ENCODE measurements around the gene ZBTB20. TPM values are rescaled to one million over a fixed set of nuclear protein-coding genes. Genes with fewer than 3 reads are reported as not detected.

The ZBTB20 gene
- total RNA-seq, 1 experiment from 2014 or later: 1.6 TPM

DNA sequence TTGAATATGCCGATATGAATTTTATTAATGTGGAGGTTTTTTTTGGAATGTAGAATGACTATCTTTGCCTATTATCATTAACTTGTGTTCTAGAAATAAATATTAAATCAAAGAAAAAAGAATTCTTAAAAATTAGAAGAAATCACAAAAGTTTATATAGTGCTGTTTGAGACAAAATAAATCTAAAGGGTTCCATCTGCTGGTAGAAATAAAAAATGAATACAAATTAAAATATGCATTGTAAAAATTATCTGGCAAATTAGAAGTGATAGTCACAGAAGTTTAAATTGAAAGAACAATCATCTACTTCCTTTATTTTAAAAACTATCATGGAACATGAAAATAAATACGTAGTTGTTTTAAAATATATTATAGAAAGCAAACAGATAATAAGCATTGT, 22.7 kb upstream of the ZBTB20 start:
- no peaks in the 10 kb centered on the region for H3K27me3 ChIP-seq (ENCODE audit: low read length)
- H3K4me3 ChIP-seq (ENCODE audit: low read length): no peak overlapping the region
- H4K20me1 ChIP-seq (ENCODE audit: insufficient read depth, low read depth, low read length): no peaks in the 10 kb centered on the region
- no peaks in the 10 kb centered on the region for H3K9me2 ChIP-seq (replicated peaks; ENCODE audit: insufficient read depth, low read length)
- peak; percentile 52 for DNase-seq
- no peak overlapping the region for H3K9ac ChIP-seq (ENCODE audit: low read length)
- H3K27ac ChIP-seq (ENCODE audit: low read length): no peak overlapping the region
- no peak overlapping the region for H2AFZ ChIP-seq (ENCODE audit: low read length)
- no peaks in the 10 kb centered on the region for H3K79me2 ChIP-seq (ENCODE audit: low read length)
- no peaks in the 10 kb centered on the region for H3K9me3 ChIP-seq (ENCODE audit: low read length)
- no peaks in the 10 kb centered on the region for H3K4me1 ChIP-seq (ENCODE audit: low read length)
- no peak overlapping the region for H3K4me2 ChIP-seq (ENCODE audit: low read depth, low read length, poor library complexity, severe bottlenecking)
- H3K36me3 ChIP-seq (ENCODE audit: insufficient read depth, low read length): no peaks in the 10 kb centered on the region

DNA sequence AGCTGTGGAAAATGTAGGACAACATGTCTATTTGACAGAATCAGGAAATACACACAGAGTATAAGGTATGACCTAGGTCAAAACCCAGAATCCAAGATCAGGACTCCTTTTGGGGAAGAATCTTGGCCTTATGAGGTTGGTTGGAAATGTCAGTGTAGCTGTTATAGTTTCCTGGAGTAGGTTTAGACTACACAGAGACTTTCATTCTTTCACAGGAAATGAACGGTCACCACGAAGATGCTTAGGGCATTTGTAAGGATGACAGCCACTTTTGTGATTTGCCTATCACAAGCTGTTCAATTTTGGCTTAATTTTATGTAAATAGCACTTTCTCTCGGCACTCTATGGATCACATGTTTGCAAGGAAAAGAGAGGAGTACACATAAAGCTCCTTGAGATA, 18.6 kb upstream of the ZBTB20 start:
- Histone ChIP-seq H3K4me3 (ENCODE audit: low read length) (no peak overlapping the region), H3K4me1 (ENCODE audit: low read length) (no peaks in the 10 kb centered on the region), H3K27me3 (ENCODE audit: low read length) (no peaks in the 10 kb centered on the region), H3K79me2 (ENCODE audit: low read length) (no peaks in the 10 kb centered on the region), H4K20me1 (ENCODE audit: insufficient read depth, low read depth, low read length) (no peaks in the 10 kb centered on the region), H3K9me2 (replicated peaks; ENCODE audit: insufficient read depth, low read length) (no peaks in the 10 kb centered on the region), H3K36me3 (ENCODE audit: insufficient read depth, low read length) (no peaks in the 10 kb centered on the region), H3K9ac (ENCODE audit: low read length) (no peak overlapping the region), H3K4me2 (ENCODE audit: low read depth, low read length, poor library complexity, severe bottlenecking) (no peak overlapping the region), H3K9me3 (ENCODE audit: low read length) (no peaks in the 10 kb centered on the region), H3K27ac (ENCODE audit: low read length) (no peak overlapping the region), H2AFZ (ENCODE audit: low read length) (no peak overlapping the region)
- DNase-seq: no peak

DNA sequence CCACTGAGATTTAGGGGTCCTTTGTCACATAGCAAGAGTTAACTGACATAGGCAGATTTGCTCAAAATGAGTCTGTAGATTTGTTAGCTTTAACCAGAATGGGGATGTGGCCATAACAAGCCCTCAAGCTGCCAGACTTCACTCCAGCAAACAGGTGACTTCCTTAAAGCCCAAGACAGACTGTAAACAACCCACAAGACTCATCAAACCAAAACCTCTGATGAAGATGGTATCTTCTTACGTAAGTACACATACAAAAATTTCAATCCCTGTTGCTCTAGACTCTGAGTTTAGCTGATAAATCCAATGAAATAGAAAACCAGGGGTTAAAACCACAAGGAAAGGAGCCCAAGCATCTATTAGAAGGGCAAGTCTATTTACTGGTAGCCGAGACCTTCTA, 18.2 kb upstream of the ZBTB20 start:
- no peak for DNase-seq
- no peak overlapping the region for H3K27ac ChIP-seq (ENCODE audit: low read length)

DNA sequence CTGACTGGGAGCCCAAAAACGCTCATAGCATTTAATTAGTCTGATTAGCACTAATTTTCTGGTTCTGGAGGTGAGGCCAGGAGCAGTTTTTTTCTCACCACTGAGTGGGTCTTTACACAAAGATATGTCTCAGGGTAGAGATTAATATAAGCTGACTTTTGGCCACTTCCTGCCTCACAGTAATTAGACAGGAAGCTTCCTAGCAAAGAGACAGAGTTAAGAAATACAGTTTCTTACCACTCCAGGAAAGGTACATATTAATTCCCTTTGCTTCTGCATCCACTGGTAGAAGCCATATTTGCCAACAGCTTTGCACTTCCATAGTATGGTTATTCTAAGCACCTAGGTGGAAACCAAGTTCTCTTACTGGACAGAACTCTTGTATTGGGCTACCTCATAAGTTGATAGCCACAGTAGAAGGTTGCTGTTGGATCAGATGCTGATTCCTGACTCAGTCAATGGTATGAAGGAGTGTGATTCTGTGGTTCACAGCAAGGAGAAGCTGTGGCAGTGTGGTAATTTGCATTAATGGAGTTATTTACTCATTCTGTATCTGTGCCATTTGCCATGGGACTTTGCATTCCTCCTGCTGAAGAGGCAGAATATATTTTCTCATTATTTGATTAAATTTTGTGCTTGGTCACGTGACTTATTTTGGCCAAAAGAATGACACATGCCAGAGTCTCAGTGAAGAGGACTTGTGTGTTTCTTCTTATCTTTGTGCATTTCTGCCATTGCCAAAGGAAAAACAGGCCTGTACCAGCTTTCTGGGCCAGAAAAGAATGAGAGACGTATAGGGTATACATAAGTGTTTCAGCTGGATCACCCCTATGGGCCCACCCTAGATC, 17.5 kb upstream of the ZBTB20 start:
- Histone ChIP-seq H3K4me1 (ENCODE audit: low read length) (no peaks in the 10 kb centered on the region), H3K9me2 (replicated peaks; ENCODE audit: insufficient read depth, low read length) (no peaks in the 10 kb centered on the region), H2AFZ (ENCODE audit: low read length) (no peak overlapping the region), H4K20me1 (ENCODE audit: insufficient read depth, low read depth, low read length) (no peaks in the 10 kb centered on the region), H3K9ac (ENCODE audit: low read length) (no peak overlapping the region), H3K4me3 (ENCODE audit: low read length) (no peak overlapping the region), H3K4me2 (ENCODE audit: low read depth, low read length, poor library complexity, severe bottlenecking) (no peak overlapping the region), H3K79me2 (ENCODE audit: low read length) (no peaks in the 10 kb centered on the region), H3K9me3 (ENCODE audit: low read length) (no peaks in the 10 kb centered on the region), H3K27me3 (ENCODE audit: low read length) (no peaks in the 10 kb centered on the region), H3K27ac (ENCODE audit: low read length) (no peak overlapping the region), H3K36me3 (ENCODE audit: insufficient read depth, low read length) (no peaks in the 10 kb centered on the region)
- no peak for DNase-seq

More for the DNA sequence above, 18.2 kb upstream of the ZBTB20 start:
- no peaks in the 10 kb centered on the region for H3K79me2 ChIP-seq (ENCODE audit: low read length)
- no peaks in the 10 kb centered on the region for H3K4me1 ChIP-seq (ENCODE audit: low read length)
- H4K20me1 ChIP-seq (ENCODE audit: insufficient read depth, low read depth, low read length): no peaks in the 10 kb centered on the region
- H3K9me2 ChIP-seq (replicated peaks; ENCODE audit: insufficient read depth, low read length): no peaks in the 10 kb centered on the region
- H3K36me3 ChIP-seq (ENCODE audit: insufficient read depth, low read length): no peaks in the 10 kb centered on the region
- no peak overlapping the region for H3K4me3 ChIP-seq (ENCODE audit: low read length)
- no peaks in the 10 kb centered on the region for H3K27me3 ChIP-seq (ENCODE audit: low read length)
- H2AFZ ChIP-seq (ENCODE audit: low read length): no peak overlapping the region
- no peak overlapping the region for H3K9ac ChIP-seq (ENCODE audit: low read length)
- no peak overlapping the region for H3K4me2 ChIP-seq (ENCODE audit: low read depth, low read length, poor library complexity, severe bottlenecking)
- no peaks in the 10 kb centered on the region for H3K9me3 ChIP-seq (ENCODE audit: low read length)

DNA sequence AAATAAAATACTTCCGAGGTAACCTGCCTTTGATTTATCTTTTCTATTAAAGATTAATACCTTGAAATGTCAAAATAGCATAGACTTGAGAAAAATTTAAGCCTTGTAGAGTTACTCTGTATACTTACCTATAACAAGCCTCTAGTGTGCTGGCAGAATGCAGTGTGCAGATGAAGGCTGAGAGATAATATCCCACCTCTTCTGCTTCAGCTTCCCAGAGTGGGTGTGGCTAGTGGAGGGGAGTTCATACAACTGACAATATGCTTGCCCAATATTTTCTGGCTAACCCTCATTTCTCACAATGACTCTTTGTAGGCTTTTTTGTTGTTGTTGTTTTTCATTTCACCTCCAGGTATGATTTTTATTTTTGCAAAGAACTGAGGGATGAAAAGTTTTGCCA, 15.7 kb upstream of the ZBTB20 start:
- Histone ChIP-seq H3K27me3 (ENCODE audit: low read length) (no peaks in the 10 kb centered on the region), H3K4me3 (ENCODE audit: low read length) (no peak overlapping the region), H3K27ac (ENCODE audit: low read length) (no peak overlapping the region), H3K79me2 (ENCODE audit: low read length) (no peaks in the 10 kb centered on the region), H2AFZ (ENCODE audit: low read length) (no peak overlapping the region), H3K4me2 (ENCODE audit: low read depth, low read length, poor library complexity, severe bottlenecking) (no peak overlapping the region), H3K4me1 (ENCODE audit: low read length) (no peaks in the 10 kb centered on the region), H3K9ac (ENCODE audit: low read length) (no peak overlapping the region), H3K36me3 (ENCODE audit: insufficient read depth, low read length) (no peaks in the 10 kb centered on the region), H4K20me1 (ENCODE audit: insufficient read depth, low read depth, low read length) (no peaks in the 10 kb centered on the region), H3K9me2 (replicated peaks; ENCODE audit: insufficient read depth, low read length) (no peaks in the 10 kb centered on the region), H3K9me3 (ENCODE audit: low read length) (no peaks in the 10 kb centered on the region)
- no peak for DNase-seq

DNA sequence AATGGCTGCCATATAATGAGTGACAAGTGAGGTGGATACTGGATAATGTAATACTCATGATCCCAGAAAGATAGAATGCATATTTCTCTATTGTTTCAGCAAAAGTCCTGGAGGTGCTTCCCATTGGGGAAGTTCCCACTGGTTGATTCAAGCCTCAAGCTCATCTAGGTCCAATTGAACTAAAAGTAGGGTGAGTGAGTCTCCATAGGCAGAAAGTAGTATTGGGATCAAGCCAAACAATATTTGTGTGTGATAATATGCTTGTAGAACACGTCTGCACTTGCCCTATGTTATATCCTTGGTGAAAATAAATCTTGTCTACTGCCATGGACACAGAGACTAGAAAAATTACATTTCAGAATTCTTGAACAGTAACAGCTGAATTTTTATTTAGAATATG, 14.8 kb upstream of the ZBTB20 start:
- Histone ChIP-seq H2AFZ (ENCODE audit: low read length) (no peak overlapping the region), H3K9me2 (replicated peaks; ENCODE audit: insufficient read depth, low read length) (no peaks in the 10 kb centered on the region), H4K20me1 (ENCODE audit: insufficient read depth, low read depth, low read length) (no peaks in the 10 kb centered on the region), H3K9me3 (ENCODE audit: low read length) (no peaks in the 10 kb centered on the region), H3K36me3 (ENCODE audit: insufficient read depth, low read length) (no peaks in the 10 kb centered on the region), H3K4me1 (ENCODE audit: low read length) (no peaks in the 10 kb centered on the region), H3K4me2 (ENCODE audit: low read depth, low read length, poor library complexity, severe bottlenecking) (no peak overlapping the region), H3K79me2 (ENCODE audit: low read length) (no peaks in the 10 kb centered on the region), H3K9ac (ENCODE audit: low read length) (no peak overlapping the region), H3K27me3 (ENCODE audit: low read length) (no peaks in the 10 kb centered on the region), H3K4me3 (ENCODE audit: low read length) (no peak overlapping the region), H3K27ac (ENCODE audit: low read length) (no peak overlapping the region)
- no peak for DNase-seq

DNA sequence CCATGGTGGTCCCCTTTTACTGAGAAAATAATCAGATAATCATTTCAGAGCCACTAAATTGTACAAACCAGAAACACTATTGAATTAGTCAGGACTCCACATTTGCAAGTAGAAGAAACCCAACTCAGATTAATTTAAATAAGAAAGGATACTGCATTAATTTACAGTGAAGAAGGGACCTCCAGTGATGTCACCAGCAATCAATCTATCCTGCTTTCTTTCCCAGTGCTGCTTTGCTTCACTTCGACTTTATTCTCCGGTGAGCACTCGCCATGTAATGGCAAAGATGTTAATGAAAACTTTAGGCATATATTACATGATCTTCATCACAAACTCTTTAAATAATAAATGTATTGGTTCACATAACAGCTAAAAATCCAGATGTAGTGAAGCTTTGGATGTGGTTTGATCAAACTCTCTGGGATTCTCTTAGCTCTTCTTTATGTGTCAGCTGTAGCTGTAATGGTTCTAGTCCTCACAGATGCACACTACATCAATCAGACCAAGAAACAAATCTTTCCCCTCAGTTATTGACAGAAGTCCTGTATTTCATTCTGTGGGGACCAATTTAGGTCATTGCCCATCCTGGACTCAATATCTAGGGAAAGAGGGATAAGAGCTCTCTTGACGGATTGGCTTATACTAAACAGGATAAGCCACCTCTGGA, 14.2 kb upstream of the ZBTB20 start:
- no peaks in the 10 kb centered on the region for H3K27me3 ChIP-seq (ENCODE audit: low read length)
- H3K79me2 ChIP-seq (ENCODE audit: low read length): no peaks in the 10 kb centered on the region
- H3K4me2 ChIP-seq (ENCODE audit: low read depth, low read length, poor library complexity, severe bottlenecking): no peak overlapping the region
- no peaks in the 10 kb centered on the region for H3K9me3 ChIP-seq (ENCODE audit: low read length)
- no peak overlapping the region for H3K4me3 ChIP-seq (ENCODE audit: low read length)
- no peaks in the 10 kb centered on the region for H3K36me3 ChIP-seq (ENCODE audit: insufficient read depth, low read length)
- no peak overlapping the region for H2AFZ ChIP-seq (ENCODE audit: low read length)
- H3K9me2 ChIP-seq (replicated peaks; ENCODE audit: insufficient read depth, low read length): no peaks in the 10 kb centered on the region
- no peak for DNase-seq
- H3K27ac ChIP-seq (ENCODE audit: low read length): no peak overlapping the region
- no peaks in the 10 kb centered on the region for H3K4me1 ChIP-seq (ENCODE audit: low read length)
- H3K9ac ChIP-seq (ENCODE audit: low read length): no peak overlapping the region
- H4K20me1 ChIP-seq (ENCODE audit: insufficient read depth, low read depth, low read length): no peaks in the 10 kb centered on the region

DNA sequence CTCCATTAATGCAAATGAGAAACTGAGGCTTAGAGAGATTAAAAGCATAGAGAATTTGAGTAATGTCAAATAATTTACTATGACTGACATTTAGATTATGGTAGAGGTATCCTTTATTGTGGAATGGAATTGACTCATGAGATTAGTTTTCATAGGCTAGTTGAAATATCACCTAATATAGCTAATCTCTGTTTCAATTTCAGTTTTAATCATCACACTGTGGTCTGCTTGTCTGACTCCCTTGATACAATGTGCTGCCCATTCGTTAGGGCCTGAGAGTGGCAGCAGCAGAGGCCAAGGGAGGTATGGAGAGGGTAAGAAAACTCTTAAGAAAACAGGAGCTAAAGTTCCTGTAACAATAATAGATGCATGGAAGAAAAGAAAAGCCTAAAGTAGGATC, 13.2 kb upstream of the ZBTB20 start:
- Histone ChIP-seq H3K27me3 (ENCODE audit: low read length) (no peaks in the 10 kb centered on the region), H2AFZ (ENCODE audit: low read length) (no peak overlapping the region), H3K79me2 (ENCODE audit: low read length) (no peaks in the 10 kb centered on the region), H3K27ac (ENCODE audit: low read length) (no peak overlapping the region), H3K4me1 (ENCODE audit: low read length) (no peaks in the 10 kb centered on the region), H3K9me3 (ENCODE audit: low read length) (no peaks in the 10 kb centered on the region), H4K20me1 (ENCODE audit: insufficient read depth, low read depth, low read length) (no peaks in the 10 kb centered on the region), H3K9me2 (replicated peaks; ENCODE audit: insufficient read depth, low read length) (no peaks in the 10 kb centered on the region), H3K9ac (ENCODE audit: low read length) (no peak overlapping the region), H3K4me3 (ENCODE audit: low read length) (no peak overlapping the region), H3K36me3 (ENCODE audit: insufficient read depth, low read length) (no peaks in the 10 kb centered on the region), H3K4me2 (ENCODE audit: low read depth, low read length, poor library complexity, severe bottlenecking) (no peak overlapping the region)
- no peak for DNase-seq

All from Karpas-422 (cell line).